Measurements from ENCODE around the gene EVA1C.
"Not testable (repeated sequence)": the region's sequence is repeated elsewhere in the genome, so short reads cannot be mapped to it uniquely, and the experiment has no call there.

Gene EVA1C

GRCh38 chr21:32462564-32462963 is 50.1 kb downstream of the EVA1C start:
- DNase-seq (ENCODE audit: low read depth): not testable (repeated sequence)

- no peak for DNase-seq (ENCODE audit: low read depth)
These were observed 50.9 kb downstream of the EVA1C start for GRCh38 chr21:32463367-32463766.

- no peak for DNase-seq (ENCODE audit: low read depth)
These were observed 51.4 kb downstream of the EVA1C start for GRCh38 chr21:32463889-32464300.

GRCh38 chr21:32467291-32467690 is 54.8 kb downstream of the EVA1C start:
- no peak for DNase-seq (ENCODE audit: low read depth)

GRCh38 chr21:32468681-32469111 is 56.2 kb downstream of the EVA1C start:
- no peak for DNase-seq (ENCODE audit: low read depth)

- no peak for DNase-seq (ENCODE audit: low read depth)
These were observed 57.1 kb downstream of the EVA1C start for GRCh38 chr21:32469628-32470027.

- no peak for DNase-seq (ENCODE audit: low read depth)
These were observed 57.7 kb downstream of the EVA1C start for GRCh38 chr21:32470206-32470605.

- no peak for DNase-seq (ENCODE audit: low read depth)
These were observed 60.6 kb downstream of the EVA1C start for GRCh38 chr21:32472890-32473765.

GRCh38 chr21:32474179-32475059 is 61.9 kb downstream of the EVA1C start:
- no peak for DNase-seq (ENCODE audit: low read depth)

- no peak for DNase-seq (ENCODE audit: low read depth)
These were observed 62.8 kb downstream of the EVA1C start for GRCh38 chr21:32475162-32475812.

GRCh38 chr21:32476661-32477423 is 64.3 kb downstream of the EVA1C start:
- no peak for DNase-seq (ENCODE audit: low read depth)

GRCh38 chr21:32477424-32477745 is 64.9 kb downstream of the EVA1C start:
- no peak for DNase-seq (ENCODE audit: low read depth)

- DNase-seq (ENCODE audit: low read depth): no peak
These were observed 69.4 kb downstream of the EVA1C start for GRCh38 chr21:32481875-32482408.

- no peak for DNase-seq (ENCODE audit: low read depth)
These were observed 70.2 kb downstream of the EVA1C start for GRCh38 chr21:32482565-32483292.

- no peak for DNase-seq (ENCODE audit: low read depth)
These were observed 70.7 kb downstream of the EVA1C start for GRCh38 chr21:32483293-32483595.

- DNase-seq (ENCODE audit: low read depth): no peak
These were observed 72.3 kb downstream of the EVA1C start for GRCh38 chr21:32484706-32485380.

GRCh38 chr21:32492376-32492775 is 79.9 kb downstream of the EVA1C start:
- no peak for DNase-seq (ENCODE audit: low read depth)

- no peak for DNase-seq (ENCODE audit: low read depth)
These were observed 82.6 kb downstream of the EVA1C start for GRCh38 chr21:32494934-32495709.

- DNase-seq (ENCODE audit: low read depth): no peak
These were observed 84.1 kb downstream of the EVA1C start for GRCh38 chr21:32496568-32496967.

Measured in activated T-cell treated with anti-CD3 and anti-CD28 coated beads for 48 hours (primary cell).